GM21825 (cell line): ENCODE data around the gene TLCD3A.

Experiments used
- ATAC-seq: cut with Tn5 transposase; IDR thresholded peaks from one replicate; pipeline ENCODE4 v1.9.1; 2021; ENCODE audit warnings: mild to moderate bottlenecking, moderate library complexity; ENCODE audit not compliant: unreplicated experiment

The TLCD3A gene

DNA sequence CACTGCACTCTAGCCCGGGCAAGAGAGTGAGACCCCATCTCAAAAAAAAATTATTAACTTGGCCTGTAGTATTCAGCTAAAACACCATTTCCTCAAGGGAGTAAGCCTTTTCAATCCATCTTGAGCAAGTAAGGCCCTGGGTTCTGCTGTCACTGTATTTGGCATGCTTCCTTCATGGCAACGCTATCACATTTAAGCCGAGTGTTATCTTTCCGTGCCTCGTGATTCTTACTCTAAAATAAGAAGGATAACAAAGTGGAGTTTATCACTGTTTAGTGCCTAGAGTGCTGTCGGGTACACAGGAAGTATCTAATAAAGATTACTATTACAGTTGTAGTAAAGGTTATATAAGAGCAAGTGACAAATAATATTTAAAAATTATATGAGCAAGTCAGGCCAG, 26.5 kb upstream of the TLCD3A start:
- no peak for ATAC-seq

- ATAC-seq: no peak
Observed at GRCh38 chr17:708132-708531, 24.3 kb upstream of the TLCD3A start.

DNA sequence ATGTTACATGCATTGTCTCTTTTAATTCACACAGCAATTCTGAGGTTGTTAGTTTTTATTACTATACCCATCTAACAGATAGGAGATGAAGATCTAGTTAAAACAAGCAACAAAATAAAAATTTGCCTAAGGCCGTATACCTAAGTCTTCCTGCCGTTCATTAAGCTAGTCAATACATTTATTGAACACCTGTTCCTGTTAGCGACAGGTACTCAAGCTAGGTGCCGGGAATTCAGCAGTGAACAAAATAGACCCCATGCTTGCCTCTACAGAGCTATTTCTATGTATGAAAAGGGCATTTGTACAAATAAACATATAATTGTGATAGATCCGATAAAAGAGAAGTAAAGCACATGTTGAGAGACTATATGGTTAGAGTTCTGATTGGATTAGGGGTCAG, 14.3 kb upstream of the TLCD3A start:
- ATAC-seq: no peak

DNA sequence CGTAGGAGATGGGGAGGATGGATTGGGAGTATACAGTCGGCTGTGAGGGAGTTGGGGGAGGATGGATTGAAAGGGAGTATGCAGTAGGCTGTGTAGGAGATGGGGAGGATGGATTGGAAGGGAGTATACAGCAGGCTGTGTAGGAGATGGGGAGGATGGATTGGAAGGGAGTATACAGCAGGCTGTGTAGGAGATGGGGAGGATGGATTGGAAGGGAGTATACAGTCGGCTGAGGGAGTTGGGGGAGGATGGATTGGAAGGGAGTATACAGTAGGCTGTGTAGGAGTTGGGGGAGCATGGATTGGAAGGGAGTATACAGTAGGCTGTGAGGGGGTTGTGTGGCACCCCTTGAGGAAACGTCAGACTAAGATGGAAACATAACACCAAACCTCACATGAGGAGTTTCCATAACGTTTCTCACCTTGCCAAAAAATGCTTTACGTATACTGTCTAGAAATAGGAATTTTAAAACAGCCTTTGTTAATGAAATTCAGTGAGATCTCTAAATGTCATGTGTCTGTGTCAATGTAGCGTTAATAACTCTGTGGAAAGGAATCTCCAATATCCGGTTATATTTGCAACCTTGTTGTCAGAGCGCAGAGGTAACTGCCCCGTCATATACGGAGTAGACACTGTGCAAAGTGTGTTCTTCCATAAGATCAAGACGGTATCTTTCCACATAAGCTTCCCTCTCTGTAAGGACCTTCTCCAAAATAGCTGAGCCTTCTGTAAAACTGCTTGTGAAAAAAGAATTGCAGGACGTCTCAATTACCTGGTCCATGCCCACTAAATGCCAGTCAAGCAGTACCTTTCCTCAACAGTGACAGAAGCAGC, 11.5 kb upstream of the TLCD3A start:
- no peak for ATAC-seq

GRCh38 chr17:721540-721937, 10.9 kb upstream of the TLCD3A start:
- no peak for ATAC-seq

- ATAC-seq: no peak
Observed at GRCh38 chr17:725084-725483, 7.3 kb upstream of the TLCD3A start.

GRCh38 chr17:725746-726145, 6.7 kb upstream of the TLCD3A start:
- ATAC-seq: no peak

DNA sequence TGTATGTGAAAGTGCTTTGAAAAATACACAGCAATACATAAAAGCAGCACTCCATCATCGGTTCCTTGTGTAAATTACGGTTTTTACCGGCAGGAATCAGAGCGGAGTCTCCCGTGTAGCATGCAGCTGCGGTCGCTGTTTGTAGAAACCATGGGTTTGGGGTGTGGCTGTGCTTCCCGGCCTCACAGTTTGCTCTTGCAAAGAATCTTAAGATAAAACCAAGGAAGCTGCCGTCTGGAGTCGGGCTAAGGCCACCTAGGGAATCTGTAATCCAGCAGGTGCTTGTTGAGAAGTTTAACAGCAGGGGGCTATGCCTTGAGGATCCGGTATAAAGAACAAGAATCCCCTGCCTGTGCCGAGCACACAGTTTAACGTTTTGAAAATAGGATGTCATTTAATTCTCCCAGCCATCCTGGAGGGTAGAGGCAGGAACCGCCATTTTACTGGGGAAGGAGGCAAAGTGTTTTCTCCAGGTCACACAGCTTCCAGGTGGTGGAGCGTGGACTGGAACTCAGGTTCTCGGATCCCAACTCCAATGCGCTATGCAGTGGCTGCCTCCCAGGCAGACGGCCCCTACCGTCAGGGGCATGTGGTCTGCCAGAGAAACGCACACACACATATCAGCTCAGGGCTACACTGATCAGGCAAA, 6.0 kb upstream of the TLCD3A start:
- ATAC-seq: no peak

DNA sequence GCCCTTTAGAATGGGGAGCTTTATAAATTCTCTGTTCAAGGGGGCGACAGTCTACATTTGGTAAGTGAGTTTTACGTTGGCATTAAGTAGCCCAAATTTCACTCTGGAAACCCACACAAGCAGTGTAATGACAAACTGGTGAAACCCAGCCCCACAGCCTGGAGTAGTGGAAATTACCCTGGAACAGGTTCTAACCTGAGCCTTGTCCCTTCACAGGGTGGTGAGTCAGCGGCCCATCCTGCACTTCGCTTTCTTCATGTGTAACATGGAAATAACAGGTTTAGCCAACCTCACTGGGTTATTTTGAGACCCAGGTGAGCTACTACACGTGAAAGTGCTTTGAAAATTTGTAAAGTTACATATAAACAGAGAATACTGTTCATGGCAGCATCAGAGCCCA, 3.5 kb upstream of the TLCD3A start:
- no peak for ATAC-seq

- no peak for ATAC-seq
Observed at GRCh38 chr17:731644-732066, 741 bp upstream of the TLCD3A start.

DNA sequence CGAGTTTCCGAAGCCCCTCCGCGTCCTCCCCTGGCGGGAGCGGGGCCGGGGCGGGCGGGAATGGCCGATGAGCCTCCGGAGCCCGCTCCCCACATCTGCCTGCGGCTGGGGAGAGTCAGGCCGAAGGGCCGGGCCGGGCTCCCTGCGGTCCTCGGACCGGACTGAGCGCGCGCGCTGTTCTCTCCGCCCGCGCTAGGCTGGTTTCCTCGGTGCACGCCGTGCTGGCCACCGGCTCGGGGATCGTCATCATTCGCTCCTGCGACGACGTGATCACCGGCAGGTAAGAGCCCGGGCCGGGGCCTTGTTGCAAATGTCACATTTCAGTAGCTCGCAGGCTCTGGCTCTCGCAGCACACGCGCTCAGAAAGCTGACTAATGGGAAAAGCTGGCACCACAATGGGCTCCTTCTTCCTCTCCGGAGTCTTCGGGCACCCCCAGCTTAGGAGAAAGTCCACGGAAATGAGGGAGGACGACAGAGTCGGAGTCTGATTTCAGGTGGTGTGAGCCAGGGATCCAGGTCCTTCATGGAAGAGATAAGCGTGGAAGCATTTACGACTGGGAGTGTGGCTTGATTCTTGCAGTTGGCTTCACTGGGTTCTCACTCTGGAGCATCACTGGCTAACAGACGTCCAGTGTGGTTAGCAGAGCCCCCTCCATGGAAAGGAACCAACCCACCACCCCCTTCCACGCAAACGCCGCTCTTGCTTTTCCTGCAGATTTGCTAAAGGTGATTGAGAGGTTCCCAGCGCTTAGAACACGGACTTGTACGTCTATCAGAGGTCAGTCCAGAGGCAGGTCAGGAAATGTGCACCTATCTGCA, 715 bp downstream of the TLCD3A start:
- peak; percentile 29 for ATAC-seq

GRCh38 chr17:733743-734142, 1.3 kb downstream of the TLCD3A start:
- ATAC-seq: no peak

GRCh38 chr17:737561-738113, 5.2 kb downstream of the TLCD3A start:
- ATAC-seq: no peak

GRCh38 chr17:740240-741017, 8.0 kb downstream of the TLCD3A start:
- ATAC-seq: peak; percentile 73

DNA sequence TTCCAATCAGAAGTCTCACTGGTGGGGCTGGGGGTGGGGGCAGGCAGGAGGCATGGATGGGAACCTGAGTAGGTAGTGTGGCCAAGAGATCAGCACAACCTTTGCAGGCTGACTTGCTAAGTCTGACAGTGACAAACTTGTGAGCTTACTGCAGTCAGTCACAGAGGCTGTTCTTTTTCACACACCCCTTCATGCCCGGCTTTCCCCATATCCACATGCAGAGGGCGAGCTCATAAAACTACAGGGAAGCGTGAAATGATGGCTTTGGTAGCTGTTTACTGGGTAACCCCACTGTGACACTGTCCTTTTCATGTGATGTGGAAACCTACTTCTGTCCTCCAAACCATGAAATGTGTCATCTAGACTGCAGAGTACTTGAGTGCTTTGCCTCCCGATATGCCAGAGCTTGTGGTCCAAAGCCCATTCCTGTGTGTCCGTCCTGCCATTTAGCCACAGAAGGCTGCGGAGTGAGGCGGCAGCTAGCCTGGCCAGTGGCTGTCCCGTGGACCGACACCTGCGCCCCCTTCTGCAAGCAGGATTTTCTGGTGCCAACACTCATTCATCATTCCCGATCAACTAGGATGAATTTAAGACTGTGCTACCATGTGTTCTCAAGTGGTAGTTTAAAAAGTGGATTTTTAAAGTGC, 9.9 kb downstream of the TLCD3A start:
- no peak for ATAC-seq

DNA sequence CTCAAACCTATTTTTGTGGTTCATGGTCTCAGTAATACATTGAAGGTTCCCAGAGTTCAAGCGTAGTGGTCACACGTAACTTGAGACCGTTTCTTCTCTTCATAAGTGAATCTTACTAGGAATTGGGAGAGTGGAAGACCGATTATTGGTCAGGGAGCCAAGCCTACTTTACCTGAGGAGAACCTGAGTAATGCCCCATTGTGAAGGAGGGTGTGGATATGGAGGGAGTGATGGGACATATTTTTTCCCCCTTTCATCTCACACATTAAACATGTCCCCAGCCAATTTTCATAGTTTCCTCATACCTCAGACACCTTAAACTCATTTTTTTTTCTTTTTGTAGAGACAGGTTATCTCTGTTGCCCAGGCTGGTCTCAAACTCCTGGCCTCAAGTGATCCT, 10.7 kb downstream of the TLCD3A start:
- no peak for ATAC-seq

GRCh38 chr17:744937-745336, 12.5 kb downstream of the TLCD3A start:
- ATAC-seq: no peak

GRCh38 chr17:745406-745805, 13.0 kb downstream of the TLCD3A start:
- ATAC-seq: no peak

- ATAC-seq: no peak
Observed at GRCh38 chr17:746181-746580, 13.8 kb downstream of the TLCD3A start.
